Measurements from ENCODE around the gene KBTBD7. TPM values are rescaled to one million over a fixed set of nuclear protein-coding genes. Genes with fewer than 3 reads are reported as not detected.

KBTBD7 gene
- total and polyA plus RNA-seq, 2 of the 8 experiments (the other 6 are each of a cell fraction or from before 2014, with no cell fraction given), result 10.2 to 17.4 TPM

DNA sequence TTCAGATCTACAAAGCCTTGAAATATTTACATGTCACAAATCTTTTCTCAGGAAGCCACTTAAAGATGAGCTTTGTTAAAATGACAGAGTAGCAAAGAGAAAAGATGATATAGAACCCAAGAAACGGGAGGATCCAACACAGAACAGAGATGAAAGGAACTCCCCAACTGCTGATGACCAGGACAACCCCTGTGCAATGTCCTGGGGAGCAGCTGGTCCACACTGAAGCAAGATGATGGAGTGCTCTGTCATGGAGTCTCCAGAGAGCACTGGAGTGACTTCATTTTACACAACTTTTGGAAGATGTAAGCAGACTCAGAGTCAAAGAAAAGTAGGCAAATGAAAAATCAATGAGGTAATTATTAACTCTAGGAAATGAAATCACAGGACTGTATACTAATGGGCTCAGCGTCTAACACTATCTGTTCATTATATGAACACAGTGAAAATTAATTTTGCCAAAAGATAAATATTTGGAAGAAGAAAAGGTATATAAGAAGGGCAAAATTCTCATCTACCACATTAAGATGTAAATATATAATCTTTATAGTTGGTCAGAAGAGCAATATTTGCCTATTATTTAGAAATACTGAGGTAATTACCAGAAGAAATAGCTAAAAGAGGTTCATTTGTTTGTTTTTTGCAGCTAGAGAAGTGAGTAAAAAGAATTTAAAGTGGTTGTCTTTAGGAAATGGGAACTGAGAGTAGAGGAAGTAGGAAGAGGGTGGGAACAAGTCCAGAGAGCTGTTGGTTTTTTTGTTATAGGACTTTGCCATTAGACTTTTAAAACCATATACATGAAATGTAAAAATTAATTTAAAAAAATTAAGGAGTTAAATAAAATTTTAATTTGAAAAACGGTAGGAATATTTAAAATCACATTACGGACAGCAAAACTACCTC lies 38.5 kb upstream of the KBTBD7 start (continued):
- TF ChIP-seq MAX (IDR thresholded peaks at IDR 0.05) (no peak), GTF2F1 (IDR thresholded peaks at IDR 0.05; ENCODE audit: borderline replicate concordance, low read depth, low read length) (no peak), RBBP5 (IDR thresholded peaks at IDR 0.05; ENCODE audit: borderline replicate concordance, low read depth, low read length) (no peak), RXRA (IDR thresholded peaks at IDR 0.05; ENCODE audit: insufficient read depth, low read depth, low read length) (no peak), FOSL1 (IDR thresholded peaks at IDR 0.05; ENCODE audit: insufficient read depth, low read depth, low read length) (no peak), MAFK (IDR thresholded peaks at IDR 0.05; ENCODE audit: low read depth, low read length) (no peak)
